GM23338 (cell line): ENCODE measurements around the gene LIMK2. TPM values are rescaled to one million over a fixed set of nuclear protein-coding genes. Genes with fewer than 3 reads are reported as not detected.

Experiments used
- ATAC-seq: fragments of 200-7000 bp; cut with Tn5 transposase; 3 replicates; pipeline ENCODE4 v1.9.1; 2020
- DNase-seq: peaks from one replicate; pipeline ENCODE4 v3.0.0-alpha.2; 2015; ENCODE audit warnings: low spot score
- H2AFZ ChIP-seq: fragments of 200-600 bp; sonication (generic); 2 replicates; pipeline ENCODE4 v1.8.0; 2016; ENCODE audit warnings: antibody characterized with exemption, mild to moderate bottlenecking, moderate library complexity
- H3F3A ChIP-seq: fragments of 200-600 bp; sonication (generic); replicated peaks from 2 replicates; pipeline ENCODE4 v1.8.0; 2017; ENCODE audit warnings: antibody characterized with exemption, mixed run types, low read depth
- H3K27ac ChIP-seq: fragments of 200-600 bp; sonication (generic); 2 replicates; pipeline ENCODE4 v1.6.1; 2016; ENCODE audit warnings: low read depth
- H3K27me3 ChIP-seq: fragments of 200-600 bp; sonication (generic); 2 replicates; pipeline ENCODE4 v1.8.0; 2016; ENCODE audit warnings: mild to moderate bottlenecking, mixed run types, moderate library complexity; ENCODE audit not compliant: insufficient read depth
- H3K36me3 ChIP-seq: fragments of 200-600 bp; sonication (generic); 2 replicates; pipeline ENCODE4 v1.8.0; 2016; ENCODE audit warnings: mild to moderate bottlenecking; ENCODE audit not compliant: insufficient read depth
- H3K4me1 ChIP-seq: fragments of 200-600 bp; sonication (generic); 2 replicates; pipeline ENCODE4 v1.8.0; 2016; ENCODE audit warnings: mild to moderate bottlenecking, moderate library complexity; ENCODE audit not compliant: insufficient read depth
- H3K4me2 ChIP-seq: fragments of 200-600 bp; sonication (generic); 2 replicates; pipeline ENCODE4 v1.7.1; 2017; ENCODE audit warnings: mixed run types
- H3K4me3 ChIP-seq: fragments of 200-600 bp; sonication (generic); 2 replicates; pipeline ENCODE4 v1.6.1; 2016; ENCODE audit warnings: mixed run types
- H3K79me2 ChIP-seq: fragments of 200-600 bp; sonication (generic); replicated peaks from 2 replicates; pipeline ENCODE4 v1.8.0; 2017; ENCODE audit warnings: mild to moderate bottlenecking; ENCODE audit not compliant: insufficient read depth
- H3K9me2 ChIP-seq: fragments of 200-600 bp; sonication (generic); 2 replicates; pipeline ENCODE4 v1.8.0; 2017; ENCODE audit not compliant: insufficient read depth
- H4K20me1 ChIP-seq: fragments of 200-600 bp; sonication (generic); replicated peaks from 2 replicates; pipeline ENCODE4 v1.8.0; 2017; ENCODE audit warnings: mild to moderate bottlenecking; ENCODE audit not compliant: insufficient read depth
- H3K27ac Mint-ChIP-seq: 2 replicates; pipeline ENCODE4 v1.8.0; 2020; ENCODE audit warnings: inconsistent platforms, mild to moderate bottlenecking, moderate library complexity, mixed read lengths
- H3K27me3 Mint-ChIP-seq: 3 replicates; pipeline ENCODE4 v1.8.0; 2022; ENCODE audit warnings: low read depth, mild to moderate bottlenecking, moderate library complexity, mixed read lengths, inconsistent platforms; ENCODE audit not compliant: insufficient read depth, poor library complexity
- H3K36me3 Mint-ChIP-seq: 3 replicates; pipeline ENCODE4 v1.8.0; 2021; ENCODE audit warnings: low read depth, mild to moderate bottlenecking, inconsistent platforms, moderate library complexity, mixed read lengths
- H3K4me1 Mint-ChIP-seq: 3 replicates; pipeline ENCODE4 v1.8.0; 2020; ENCODE audit warnings: mild to moderate bottlenecking, inconsistent platforms, mixed read lengths
- H3K4me3 Mint-ChIP-seq: 3 replicates; pipeline ENCODE4 v1.8.0; 2021; ENCODE audit warnings: moderate library complexity, mild to moderate bottlenecking, inconsistent platforms, mixed read lengths
- H3K9me3 Mint-ChIP-seq: 3 replicates; pipeline ENCODE4 v1.8.0; 2020; ENCODE audit warnings: moderate library complexity, mild to moderate bottlenecking, inconsistent platforms, mixed read lengths
- CREB1 ChIP-seq: fragments of 250-450 bp; sonication (Bioruptor Pico); IDR thresholded peaks from 2 replicates; pipeline ENCODE4 v1.5.0; 2020; ENCODE audit warnings: low read depth, mild to moderate bottlenecking, moderate library complexity
- CTCF ChIP-seq, 2 experiments: fragments of 200-600 bp in 1 of 2; sonication (generic) in 1 of 2; conservative IDR thresholded peaks; 2 replicates each; pipeline versions ENCODE4 v1.5.1 to v1.6.1; 2016 to 2017; ENCODE audit warnings: antibody characterized with exemption in 2 of 2, low read depth in 2 of 2, mild to moderate bottlenecking in 2 of 2, moderate library complexity in 1 of 2
- ETS1 ChIP-seq: IDR thresholded peaks from 2 replicates; pipeline ENCODE4 v1.6.1; 2016; ENCODE audit warnings: antibody characterized with exemption
- EZH2 ChIP-seq: fragments of 200-600 bp; sonication (generic); IDR thresholded peaks from one replicate; pipeline ENCODE4 v1.8.0; 2017; ENCODE audit warnings: antibody characterized with exemption, mild to moderate bottlenecking, low read depth; ENCODE audit not compliant: unreplicated experiment
- EZH2phosphoT487 ChIP-seq: fragments of 200-600 bp; sonication (generic); IDR thresholded peaks from one replicate; pipeline ENCODE4 v1.8.1; 2018; ENCODE audit warnings: antibody characterized with exemption; ENCODE audit not compliant: unreplicated experiment
- JUNB ChIP-seq: IDR thresholded peaks from one replicate; pipeline ENCODE4 v1.6.1; 2016; ENCODE audit warnings: antibody characterized with exemption; ENCODE audit not compliant: unreplicated experiment
- NANOG ChIP-seq: IDR thresholded peaks from 2 replicates; pipeline ENCODE4 v1.6.1; 2016; ENCODE audit warnings: antibody characterized with exemption, borderline replicate concordance
- POLR2AphosphoS5 ChIP-seq: IDR thresholded peaks from 2 replicates; pipeline ENCODE4 v1.6.1; 2016; ENCODE audit warnings: antibody characterized with exemption, low read depth
- REST ChIP-seq: IDR thresholded peaks from one replicate; pipeline ENCODE4 v1.6.1; 2018; ENCODE audit warnings: antibody characterized with exemption; ENCODE audit not compliant: unreplicated experiment
- STAT1 ChIP-seq: IDR thresholded peaks from one replicate; pipeline ENCODE4 v1.6.1; 2016; ENCODE audit warnings: antibody characterized with exemption; ENCODE audit not compliant: unreplicated experiment
- ZNF114 ChIP-seq: fragments of 250-450 bp; sonication (Bioruptor Pico); IDR thresholded peaks from 2 replicates; pipeline ENCODE4 v1.5.0; 2020; ENCODE audit warnings: mild to moderate bottlenecking, moderate library complexity
- ZNF331 ChIP-seq: fragments of 250-450 bp; sonication (Bioruptor Pico); IDR thresholded peaks from 2 replicates; pipeline ENCODE4 v1.5.0; 2020; ENCODE audit warnings: low read depth, mild to moderate bottlenecking, moderate library complexity
- ZNF462 ChIP-seq: fragments of 250-450 bp; sonication (Bioruptor Pico); IDR thresholded peaks from 2 replicates; pipeline ENCODE4 v1.5.0; 2020; ENCODE audit warnings: mild to moderate bottlenecking, moderate library complexity
- polyA plus RNA-seq: library from polyadenylated mRNA; unstranded; fragments of >200 nt; fragmentation: Nextera tagmentation; extraction: Ambion mirVana; gene quantifications from 2 replicates; pipeline ENCODE4 v1.2.1, GENCODE V29; 2016
- total RNA-seq: library from RNA; depleted of rRNA; stranded (reverse); fragments of >200 nt; shearing (Covaris generic); gene quantifications from 2 replicates; pipeline ENCODE4 v1.2.3, GENCODE V29; 2014

The LIMK2 gene
- total and polyA plus RNA-seq, 2 experiments from 2014 or later, result 12.5 to 39.8 TPM

GRCh38 chr22:31289344-31289743 lies 77.2 kb downstream of the LIMK2 start:
- Histone ChIP-seq H4K20me1 (no peaks in the 10 kb centered on the region), H2AFZ (no peak overlapping the region), H3K36me3 (no peaks in the 10 kb centered on the region), H3K79me2 (no peaks in the 10 kb centered on the region), H3F3A (peaks cover 8% of the 10 kb centered on the region; the same call in 1 of the 2 replicates), H3K4me3 (no peak overlapping the region), H3K4me1 (0 out of 2 replicates have a peak, but pooled peaks cover 8% of the 10 kb centered on the region), H3K4me2 (no peak overlapping the region), H3K27ac (no peak overlapping the region), H3K9me2 (no peaks in the 10 kb centered on the region), H3K27me3 (peaks cover 26% of the 10 kb centered on the region)
- peaks cover 21% of the 10 kb centered on the region for H3K27me3 Mint-ChIP-seq
- TF ChIP-seq JUNB (no peak), ZNF114 (CRISPR knock-in tag) (no peak), ZNF331 (CRISPR knock-in tag) (no peak), NANOG (no peak), EZH2 (no peak), ETS1 (no peak), CREB1 (CRISPR knock-in tag) (no peak), STAT1 (no peak), EZH2phosphoT487 (no peak), REST (no peak), POLR2AphosphoS5 (no peak), ZNF462 (no peak), CTCF (conservative IDR thresholded peaks at IDR 0.05; ENCODE audit: low read depth in 2 of 2) (no peak)
- no peaks in the 10 kb centered on the region for H3K9me3 Mint-ChIP-seq
- no peak for ATAC-seq
- H3K4me3 Mint-ChIP-seq, result no peak overlapping the region; the same call in 2 of the 3 replicates
- peaks cover 22% of the 10 kb centered on the region for H3K4me1 Mint-ChIP-seq
- no peaks in the 10 kb centered on the region for H3K36me3 Mint-ChIP-seq
- DNase-seq, result no peak
- H3K27ac Mint-ChIP-seq, result no peak overlapping the region
